Measurements from ENCODE around the gene RPH3AL.

- no peak for TF ChIP-seq GLIS3 (CRISPR knock-in tag; IDR thresholded peaks at IDR 0.05)
- TF ChIP-seq ARNTL (CRISPR knock-in tag; IDR thresholded peaks at IDR 0.05; ENCODE audit: borderline replicate concordance, low read depth), result no peak
- no peak for TF ChIP-seq TSHZ2 (CRISPR knock-in tag; IDR thresholded peaks at IDR 0.05)
- no peak for TF ChIP-seq CSDC2 (CRISPR knock-in tag; IDR thresholded peaks at IDR 0.05)
Observed at GRCh38 chr17:226108-227077, 126.2 kb downstream of the RPH3AL start.
